ENCODE results near the gene RBFOX2.
"Not testable (repeated sequence)": the region's sequence is repeated elsewhere in the genome, so short reads cannot be mapped to it uniquely, and the experiment has no call there.

Gene RBFOX2

DNA sequence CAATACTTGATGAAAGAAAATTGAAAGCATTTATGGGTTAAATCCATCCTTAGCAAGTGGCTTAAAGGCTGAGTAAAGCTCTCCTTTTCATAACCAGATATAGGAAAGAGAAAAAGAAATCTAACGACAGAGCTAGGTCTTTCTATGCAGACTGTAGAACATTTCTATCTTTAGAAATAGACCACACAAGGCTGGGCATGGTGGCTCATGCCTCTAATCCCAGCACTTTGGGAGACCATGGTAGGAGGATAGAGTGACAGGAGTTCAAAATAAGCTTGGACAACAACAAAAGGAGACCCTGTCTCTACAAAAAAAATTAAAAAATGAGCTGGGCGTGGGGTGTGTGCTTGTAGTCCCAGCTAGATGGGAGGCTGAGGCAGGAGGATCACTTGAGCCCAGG is 220.2 kb downstream of the RBFOX2 start:
- no peak for DNase-seq

DNA sequence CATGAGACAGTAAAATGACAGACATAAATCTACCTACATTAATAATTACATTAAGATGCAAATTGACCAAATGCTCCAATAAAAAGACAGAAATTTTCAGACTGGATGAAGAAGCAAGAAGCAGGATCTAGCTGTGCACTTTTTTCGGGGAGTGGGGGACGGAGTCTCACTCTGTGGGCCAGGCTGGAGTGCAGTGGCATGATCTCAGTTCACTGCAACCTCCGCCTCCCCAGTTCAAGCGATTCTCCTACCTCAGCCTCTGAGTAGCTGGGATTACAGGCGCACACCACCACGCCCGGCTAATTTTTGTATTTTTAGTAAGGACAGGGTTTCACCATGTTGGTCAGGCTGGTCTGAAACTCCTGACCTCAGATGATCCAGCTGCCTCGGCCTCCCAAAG is 222.0 kb downstream of the RBFOX2 start:
- not testable (repeated sequence) for DNase-seq

DNA sequence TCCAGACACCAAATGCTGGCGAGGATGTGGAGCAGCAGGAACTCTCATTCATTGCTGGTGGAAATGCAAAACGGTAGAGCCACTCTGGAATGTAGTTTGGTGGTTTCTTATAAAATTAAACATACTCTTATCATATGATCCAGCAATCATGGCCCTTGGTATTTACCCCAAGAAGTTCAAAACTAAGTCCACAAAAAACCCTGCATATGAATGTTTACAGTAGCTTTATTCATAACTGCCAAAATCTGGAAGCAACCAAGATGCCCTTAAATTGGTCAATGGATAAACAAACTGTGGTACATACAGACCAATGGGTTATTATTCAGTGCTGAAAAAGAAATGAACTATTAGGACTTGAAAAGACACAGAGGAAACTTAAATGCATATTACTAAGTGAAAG is 223.2 kb downstream of the RBFOX2 start:
- no peak for DNase-seq

DNA sequence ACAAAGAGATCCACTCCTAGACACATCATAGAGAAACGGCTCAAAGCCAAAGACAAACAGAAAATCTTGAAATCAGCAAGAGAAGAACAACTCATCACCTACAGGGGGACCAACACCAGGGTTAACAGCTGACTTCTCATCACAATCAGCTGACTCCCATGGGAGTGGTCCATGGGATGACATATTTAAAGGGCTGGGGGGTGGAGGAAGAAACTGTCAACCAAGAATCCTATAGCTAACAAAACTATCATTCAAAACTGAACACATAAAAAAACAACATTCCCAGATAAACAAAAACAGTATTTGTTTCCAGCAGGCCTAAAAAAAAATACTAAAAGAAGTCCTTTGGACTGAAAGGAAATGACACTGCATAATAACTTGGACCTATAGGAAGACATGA is 224.2 kb downstream of the RBFOX2 start:
- DNase-seq: no peak

DNA sequence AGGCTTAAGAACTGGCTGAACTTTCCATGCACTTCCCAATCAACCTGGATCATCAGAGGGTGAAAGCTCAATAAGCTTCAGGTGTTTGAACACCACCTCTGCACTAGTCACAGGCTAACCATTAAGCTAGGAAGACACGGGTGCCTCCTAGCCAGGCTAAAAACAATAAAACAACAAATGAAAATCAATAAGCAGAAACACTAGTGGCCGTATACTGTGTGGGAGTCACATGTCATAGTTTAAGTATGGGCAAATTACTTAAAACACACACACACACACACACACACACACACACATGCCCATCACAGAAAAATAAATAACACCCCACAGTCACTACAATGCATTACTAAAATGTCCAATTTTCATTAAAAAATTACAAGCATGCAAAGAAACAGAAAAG is 225.7 kb downstream of the RBFOX2 start:
- DNase-seq: no peak

DNA sequence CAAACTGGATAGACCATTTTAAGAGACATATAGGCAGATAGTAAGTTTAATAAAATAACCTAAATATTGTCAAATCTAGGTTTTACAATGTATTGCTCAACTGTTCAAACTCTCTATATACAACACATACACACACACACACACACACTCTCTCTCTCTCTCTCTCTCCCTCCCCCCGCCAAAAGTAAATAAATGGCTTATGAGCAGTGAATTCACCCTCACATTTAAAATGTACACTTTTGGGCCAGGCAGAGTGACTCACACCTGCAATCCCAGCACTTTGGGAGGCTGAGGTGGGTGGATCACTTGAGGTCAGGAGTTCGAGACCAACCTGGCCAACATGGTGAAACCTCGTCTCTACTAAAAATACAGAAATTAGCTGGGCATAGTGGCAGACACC is 227.3 kb downstream of the RBFOX2 start:
- DNase-seq: not testable (repeated sequence)

DNA sequence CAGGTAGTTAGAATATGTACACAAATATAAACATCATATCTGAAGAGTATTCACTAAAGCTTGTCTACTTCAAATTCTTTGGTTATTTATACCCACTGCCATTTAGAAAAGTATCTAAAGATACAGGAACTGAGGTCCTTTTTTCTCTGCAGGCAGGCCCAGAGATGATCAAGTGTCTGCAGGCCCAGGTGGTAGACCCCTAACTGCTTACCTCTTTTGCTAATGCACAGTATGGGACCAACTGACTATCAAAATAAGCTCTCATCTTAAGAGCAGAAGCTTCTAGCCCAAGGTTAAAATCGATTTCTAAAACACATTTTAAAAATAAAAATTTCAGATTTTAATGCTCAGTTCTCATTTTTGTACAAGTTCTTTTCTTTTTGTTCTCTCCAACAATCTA is 229.5 kb downstream of the RBFOX2 start:
- no peak for DNase-seq

DNA sequence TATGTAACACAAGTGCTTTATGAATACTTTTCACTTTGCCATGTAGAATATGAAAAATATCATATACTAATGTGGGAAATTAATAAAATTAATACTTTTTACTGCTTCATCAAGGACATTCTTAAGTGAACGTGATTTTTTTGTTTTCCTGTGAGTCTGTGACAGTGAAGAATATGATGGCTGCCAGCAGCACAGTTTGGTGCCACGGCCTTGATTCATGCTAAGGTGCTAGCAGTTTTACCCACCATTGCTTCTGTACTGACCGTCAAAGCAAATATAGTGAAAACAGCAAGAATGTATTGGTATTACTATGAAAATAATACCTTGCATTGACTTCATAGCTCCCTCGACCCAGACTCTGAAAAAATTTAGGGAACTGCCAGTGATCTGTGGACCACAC is 231.2 kb downstream of the RBFOX2 start:
- no peak for DNase-seq

DNA sequence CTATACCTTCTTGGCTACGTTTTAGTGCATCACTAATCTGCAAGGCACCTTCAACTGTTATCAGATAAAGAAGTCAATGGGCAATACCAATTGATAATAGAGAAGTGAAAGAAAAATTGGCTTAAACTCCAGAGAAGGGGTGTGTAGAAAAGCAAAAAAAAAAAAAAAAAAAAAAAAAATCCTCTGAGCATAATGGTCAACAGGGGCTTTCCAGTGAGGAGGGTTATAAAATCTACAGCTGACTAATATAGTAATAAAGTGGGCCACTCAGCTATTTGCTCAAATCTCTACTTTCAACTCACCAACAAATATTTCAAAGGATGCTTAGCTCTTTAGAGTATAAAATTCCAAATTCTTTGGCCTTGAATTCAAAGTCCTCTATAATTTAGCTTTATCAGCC is 233.1 kb downstream of the RBFOX2 start:
- DNase-seq: no peak

DNA sequence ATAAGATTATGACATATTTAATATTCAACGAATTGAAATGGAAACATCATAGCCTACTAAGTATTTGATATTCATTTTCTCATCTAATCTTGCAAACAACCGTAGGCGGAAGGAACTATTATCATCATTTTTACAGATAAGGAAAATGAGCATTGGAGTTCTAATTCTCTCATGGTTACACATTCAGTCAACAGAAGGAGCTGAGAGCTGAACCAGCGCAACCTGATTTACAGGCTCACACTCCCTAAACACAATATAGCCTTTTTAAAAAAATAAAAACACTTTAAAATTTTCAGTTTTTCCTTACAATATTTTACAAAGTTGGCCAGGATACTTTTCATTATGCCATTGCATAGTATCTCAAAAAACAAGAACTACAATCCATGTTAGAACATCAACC is 236.1 kb downstream of the RBFOX2 start:
- no peak for DNase-seq

DNA sequence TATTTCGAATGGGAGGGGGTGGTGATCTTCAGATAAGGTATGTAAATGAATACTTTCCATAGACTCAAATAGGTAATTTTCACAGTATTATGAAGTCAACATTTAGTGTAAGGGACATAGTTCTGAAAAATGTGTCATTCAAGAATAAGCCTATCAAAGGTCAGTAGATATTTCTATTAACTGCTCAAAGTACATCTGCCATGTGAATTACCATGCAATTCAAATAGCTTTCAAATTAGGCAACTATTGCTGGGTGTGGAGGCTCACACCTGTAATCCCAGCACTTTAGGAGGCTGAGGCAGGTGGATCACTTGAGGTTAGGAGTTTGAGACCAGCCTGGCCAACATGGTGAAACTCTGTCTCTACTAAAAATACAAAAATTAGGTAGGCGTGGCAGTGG is 236.8 kb downstream of the RBFOX2 start:
- not testable (repeated sequence) for DNase-seq

DNA sequence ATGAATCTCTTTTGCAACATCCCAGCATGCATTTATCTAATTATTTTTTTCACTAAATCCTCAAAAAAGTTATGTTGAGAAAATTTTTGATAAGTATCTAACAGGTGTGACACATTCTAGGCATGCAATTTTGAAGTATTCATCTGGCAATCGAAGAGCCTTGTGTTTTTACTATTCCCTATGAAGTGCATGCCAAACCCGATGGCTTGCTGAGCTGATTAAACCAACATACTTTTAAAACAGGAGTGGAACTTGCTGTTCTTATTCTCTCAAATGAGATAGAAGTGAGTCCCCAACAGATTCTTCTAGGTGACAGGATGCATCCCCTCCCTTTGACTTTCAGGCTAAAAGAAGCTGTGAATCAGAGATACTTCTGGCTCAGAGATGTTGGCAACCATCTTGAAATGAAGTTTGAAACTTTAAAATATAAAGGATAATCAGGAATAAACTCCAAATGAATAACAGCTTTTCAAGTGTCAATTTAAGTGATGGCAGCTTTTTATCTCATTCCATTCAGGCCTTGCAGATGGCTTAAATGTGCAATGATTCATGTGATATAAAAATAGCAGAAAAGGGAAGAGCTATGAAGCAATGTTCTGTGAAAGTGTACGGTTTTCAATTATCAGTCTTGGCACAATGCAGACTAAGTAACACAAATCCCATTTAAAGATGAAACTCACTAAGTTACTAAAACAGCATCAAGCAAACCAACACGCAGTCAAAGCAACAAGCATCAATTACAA is 243.3 kb downstream of the RBFOX2 start:
- no peak for DNase-seq

DNA sequence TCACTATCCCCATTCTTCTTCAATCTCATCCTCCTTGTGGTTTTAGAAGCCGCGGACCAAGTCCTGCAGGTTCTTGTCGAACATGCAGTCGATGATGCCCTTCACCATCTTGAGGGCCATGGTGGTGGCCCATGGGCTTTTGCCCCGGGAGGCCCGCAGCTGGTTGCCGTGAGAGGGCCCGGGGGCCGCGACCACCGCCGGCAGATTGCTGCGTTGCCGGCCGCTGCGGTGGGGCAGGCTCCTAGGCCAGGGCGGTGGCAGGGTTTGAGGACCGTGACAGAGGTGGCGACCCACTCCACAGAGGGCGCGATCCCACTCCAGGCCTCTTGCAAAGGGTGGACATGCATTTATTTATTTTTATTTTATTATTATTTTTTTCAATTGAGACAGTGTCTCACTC is 244.0 kb downstream of the RBFOX2 start:
- DNase-seq: no peak

DNA sequence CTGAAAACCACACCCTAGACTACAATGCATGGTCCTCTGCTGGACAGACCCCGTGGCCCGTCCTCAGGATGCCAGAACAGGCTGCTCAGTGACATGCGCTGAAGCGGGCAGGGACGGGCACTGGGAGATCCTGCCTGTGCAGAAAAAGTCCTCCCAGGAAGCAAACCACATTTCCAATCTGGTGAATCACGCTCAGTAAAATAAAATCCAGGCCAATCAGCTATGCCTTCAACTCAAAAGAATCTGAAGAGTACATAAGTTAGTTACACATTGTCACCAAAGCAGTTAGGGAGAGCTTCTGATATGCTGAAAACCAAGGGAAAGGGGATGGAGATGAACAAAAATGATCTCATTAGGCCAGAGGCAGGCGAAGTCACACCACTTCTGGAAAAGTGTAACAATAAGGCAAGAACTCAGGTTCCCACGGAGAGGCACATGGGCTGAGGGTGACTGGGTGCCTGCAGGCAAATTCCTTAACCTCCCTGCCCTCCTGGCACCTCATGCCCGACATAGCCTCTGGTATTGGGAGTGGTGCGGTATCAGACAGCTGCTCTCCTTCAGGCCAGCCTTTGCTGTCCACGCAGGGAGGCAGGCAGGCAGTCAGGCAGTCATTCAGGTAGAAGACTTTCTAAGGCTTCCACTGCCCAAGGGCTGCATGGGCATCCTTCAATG is 244.5 kb downstream of the RBFOX2 start:
- DNase-seq: no peak

DNA sequence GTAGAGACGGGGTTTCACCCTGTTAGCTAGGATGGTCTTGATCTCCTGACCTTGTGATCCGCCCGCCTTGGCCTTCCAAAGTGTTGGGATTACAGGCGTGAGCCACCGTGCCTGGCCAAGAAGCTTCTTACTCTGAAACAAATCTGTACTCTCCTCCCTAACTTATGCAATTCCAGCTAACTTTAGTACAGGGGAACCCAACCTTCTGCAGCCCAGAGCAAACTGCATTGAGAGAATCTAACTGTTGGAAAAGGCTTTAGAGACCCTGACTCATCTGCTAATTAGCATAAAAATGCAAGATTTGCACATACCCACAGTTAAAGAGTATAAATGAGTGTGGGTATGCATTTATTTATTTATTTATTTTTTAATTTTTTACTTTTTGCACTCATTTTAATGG is 246.1 kb downstream of the RBFOX2 start:
- no peak for DNase-seq

DNA sequence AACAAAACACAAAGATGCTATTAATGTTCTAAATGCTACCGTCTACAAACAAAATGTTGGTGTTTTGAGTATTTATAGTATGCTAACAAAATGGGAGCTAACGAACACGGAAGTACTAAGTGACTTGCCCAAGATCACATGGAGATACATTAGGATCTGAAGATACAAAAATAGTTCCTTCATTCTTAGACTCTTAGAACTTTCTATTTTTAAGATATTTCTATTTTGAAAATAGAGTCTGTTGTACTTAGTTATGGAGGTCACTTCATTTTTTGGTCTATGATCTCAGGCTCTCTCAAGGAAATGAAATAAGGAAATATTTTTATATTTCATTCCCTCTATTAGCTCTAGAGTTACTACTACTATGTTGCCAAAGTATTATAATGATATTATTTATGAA is 246.7 kb downstream of the RBFOX2 start:
- DNase-seq: no peak

DNA sequence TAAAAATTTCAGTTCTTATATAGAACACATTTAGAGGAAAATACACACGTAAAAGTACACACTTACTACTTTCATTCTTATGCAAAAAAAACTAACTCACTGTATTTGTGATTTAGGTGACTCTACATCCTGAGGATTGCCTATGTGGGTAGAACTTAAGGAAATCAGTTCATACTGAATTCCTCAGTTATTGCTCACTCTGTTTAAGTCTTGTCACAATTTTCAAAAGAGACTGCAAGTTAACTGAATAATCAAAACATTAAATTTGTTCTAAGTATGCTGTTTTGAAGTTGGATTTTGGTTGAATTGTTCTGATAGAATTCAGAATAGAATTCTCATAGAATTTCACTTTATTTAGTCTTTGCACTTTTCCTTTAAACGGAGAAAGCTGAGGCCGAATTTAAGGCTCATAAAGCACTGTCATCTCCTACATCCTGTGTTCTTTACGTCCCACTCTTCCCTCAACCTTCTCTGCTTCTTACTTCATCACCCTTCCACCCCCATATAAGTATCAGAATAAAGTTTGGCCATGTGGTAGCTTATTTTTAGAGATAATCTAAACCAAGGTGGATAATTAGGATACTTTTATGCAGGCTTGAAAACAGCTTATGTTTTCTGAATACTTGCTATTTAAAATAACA is 251.2 kb downstream of the RBFOX2 start:
- no peak for DNase-seq

DNA sequence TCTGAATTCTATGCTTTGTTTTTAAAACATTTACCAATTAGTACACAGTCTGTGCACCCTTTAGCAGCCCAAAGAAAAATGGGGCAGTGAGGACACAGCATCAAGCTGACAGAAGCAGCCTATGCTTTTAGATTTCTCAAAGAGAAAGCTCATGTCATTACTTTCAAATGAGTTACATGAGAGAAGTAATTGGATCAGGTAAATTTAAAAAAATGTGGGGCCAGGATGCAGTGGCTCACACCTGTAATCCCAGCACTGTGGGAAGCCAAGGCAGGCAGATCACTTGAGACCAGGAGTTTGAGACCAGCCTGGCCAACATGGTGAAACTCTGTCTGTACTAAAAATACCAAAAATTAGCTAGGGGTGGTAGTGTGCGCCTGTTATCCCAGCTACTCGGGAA is 253.3 kb downstream of the RBFOX2 start:
- DNase-seq: no peak

DNA sequence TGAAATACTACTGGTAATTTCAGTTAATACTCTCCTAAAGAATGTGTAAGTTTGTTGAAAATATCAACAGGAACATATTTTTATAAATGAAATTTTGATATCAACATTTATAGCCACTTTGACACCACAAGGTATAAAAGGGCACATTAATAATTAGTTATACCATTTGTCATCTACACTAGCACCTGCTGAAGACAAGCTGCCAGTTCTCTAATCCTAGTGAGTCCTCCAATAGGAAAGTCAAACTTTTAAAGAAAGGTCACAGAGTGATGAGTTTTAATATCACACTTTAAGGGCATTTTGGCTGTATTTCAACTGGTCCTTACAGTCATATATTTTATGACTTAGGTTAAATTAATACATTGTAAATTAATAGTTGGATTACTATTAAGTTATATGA is 258.6 kb downstream of the RBFOX2 start:
- no peak for DNase-seq

DNA sequence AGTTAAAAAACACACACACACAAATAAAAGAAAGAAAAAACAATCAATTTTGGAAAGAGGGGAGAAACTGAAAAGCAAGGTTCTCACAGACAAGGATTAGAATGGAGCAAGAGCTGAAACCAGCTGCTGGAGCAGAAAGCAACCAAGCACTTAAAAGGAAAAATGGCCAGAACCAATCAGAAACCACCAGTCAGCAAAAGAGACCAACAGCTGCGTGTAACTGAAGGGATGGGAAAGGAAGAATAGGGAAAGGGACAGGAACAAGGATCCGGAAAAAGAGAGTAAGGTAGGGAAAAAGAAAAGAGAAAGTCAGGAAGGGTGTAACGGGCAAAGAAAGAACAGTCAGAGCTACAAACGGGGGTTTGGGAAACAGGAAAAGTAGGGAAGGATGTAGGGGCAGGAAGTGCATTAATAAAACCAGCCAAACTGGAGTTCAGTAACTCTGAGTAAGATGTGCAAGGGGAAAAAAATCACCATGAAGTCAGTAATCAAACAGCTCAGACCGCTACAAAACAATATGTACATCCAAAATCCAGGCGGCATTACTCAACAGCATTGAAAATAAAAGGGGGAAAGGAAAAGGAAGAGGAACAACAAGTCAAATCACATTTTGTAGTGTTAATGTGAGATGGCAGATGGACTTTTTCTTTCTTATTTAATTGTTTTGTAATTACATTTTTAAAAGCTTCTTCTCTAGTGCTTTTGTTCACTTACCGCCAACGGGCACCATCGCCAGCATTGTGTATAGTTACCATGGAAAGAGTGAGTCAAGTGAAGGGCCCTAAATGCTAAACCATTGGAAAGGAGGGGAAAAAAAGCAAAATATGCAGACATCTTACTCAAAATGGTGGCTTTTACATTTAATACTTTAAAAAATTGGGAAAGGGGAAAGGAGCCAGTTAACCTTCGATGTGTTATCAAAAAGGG is 261.7 kb downstream of the RBFOX2 start:
- DNase-seq: no peak

DNA sequence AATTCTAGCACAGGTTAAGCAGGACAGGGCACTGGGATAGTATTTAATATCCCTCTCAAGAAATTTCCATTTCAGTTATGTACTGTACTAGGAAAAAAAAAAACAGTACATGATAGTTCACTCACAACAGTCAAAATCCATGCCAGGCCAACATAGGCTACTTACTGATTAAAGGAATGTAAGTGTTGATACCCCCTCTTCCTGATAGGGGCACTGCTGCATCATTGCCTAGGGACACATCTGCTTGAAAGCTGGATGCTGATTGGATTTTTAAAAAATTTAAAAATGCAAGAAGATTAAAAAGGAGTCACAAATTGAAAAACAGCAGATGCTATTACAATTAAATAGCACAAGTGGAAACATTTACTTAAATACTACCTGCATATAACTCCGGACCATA is 267.6 kb downstream of the RBFOX2 start:
- no peak for DNase-seq

DNA sequence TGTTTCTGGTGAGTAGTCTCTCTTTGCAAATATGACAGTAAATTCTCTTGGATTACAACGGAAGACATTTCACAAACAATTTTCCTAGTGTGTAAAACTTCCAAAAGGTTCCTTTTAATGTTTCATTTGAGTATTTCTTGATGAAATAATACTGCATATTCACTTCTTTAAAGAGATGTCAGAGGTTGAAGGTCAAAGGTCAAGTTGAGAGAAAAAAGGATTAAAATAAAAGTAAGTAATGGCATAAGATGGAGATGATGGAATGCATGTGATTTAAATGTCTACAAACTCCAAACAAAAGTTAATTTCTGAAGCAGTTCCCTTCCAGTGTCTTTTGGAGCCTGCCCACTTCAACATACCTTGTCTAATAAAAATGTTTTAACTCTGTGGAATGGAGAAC is 270.2 kb downstream of the RBFOX2 start:
- DNase-seq: no peak

DNA sequence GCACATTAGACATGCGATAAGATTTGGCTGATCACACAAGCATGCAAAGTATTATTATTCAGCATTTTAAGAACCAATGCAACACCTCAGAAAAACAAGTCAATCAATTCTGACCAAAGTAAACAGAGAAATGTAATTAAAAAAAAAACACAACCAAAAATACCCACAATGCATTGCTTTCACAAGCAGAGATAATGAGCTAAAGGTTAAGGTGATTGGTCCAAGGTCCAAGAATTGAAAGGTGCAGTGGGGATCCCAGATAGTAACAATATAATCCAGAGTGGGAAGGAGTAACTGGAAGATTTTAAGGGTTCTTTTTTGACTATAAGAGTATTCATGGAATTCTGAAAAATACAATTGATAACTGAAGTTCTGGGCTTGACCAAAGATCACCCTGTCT is 271.9 kb downstream of the RBFOX2 start:
- no peak for DNase-seq

All from T-helper 1 cell (primary cell).